CD4-positive, alpha-beta T cell treated with Interferon gamma for 1 hour (primary cell): ENCODE data around the gene C2orf92.

Experiments used
- DNase-seq: peaks from one replicate; pipeline ENCODE4 v3.0.0-alpha.2; 2020

The C2orf92 gene

GRCh38 chr2:97749581-97749980 lies 80.1 kb downstream of the C2orf92 start:
- DNase-seq: no peak

- no peak for DNase-seq
Observed at GRCh38 chr2:97750017-97750416, 80.5 kb downstream of the C2orf92 start.

- DNase-seq: no peak
Observed at GRCh38 chr2:97751752-97752151, 82.2 kb downstream of the C2orf92 start.
